Measurements from ENCODE around the gene PNPLA1.

Gene PNPLA1

DNA sequence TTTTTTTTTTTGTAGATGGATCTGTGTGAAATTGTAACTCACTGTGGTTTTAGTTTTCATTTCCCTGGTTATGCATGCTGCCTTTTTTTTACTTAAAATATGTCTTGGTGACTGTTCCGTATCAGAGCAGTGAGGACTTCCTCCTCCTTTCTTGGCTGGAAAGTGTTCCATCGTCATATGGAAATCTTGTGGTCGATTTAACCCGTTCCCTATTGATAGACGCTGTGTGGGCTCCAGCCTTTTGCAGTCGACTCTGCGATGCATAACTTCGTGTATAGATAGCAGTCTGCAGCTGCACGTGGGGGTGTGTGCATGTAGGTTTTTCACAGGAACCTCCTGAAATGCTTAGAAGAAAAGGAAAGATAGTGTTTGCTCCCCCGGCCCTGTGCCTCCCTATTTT, 28.1 kb upstream of the PNPLA1 start:
- Histone ChIP-seq H3K4me1 (ENCODE audit: control insufficient read depth, insufficient read depth, low read length) (no peaks in the 10 kb centered on the region), H3K36me3 (ENCODE audit: control insufficient read depth in 2 of 2, insufficient read depth in 1 of 2, low read length in 2 of 2) (no peaks in the 10 kb centered on the region), H3K9me3 (ENCODE audit: control insufficient read depth, insufficient read depth, low read depth, low read length) (no peaks in the 10 kb centered on the region), H3K4me3 (ENCODE audit: low read depth, low read length) (no peak overlapping the region), H3K27ac (ENCODE audit: extremely low read depth, low read depth, low read length) (no peak overlapping the region)
- ChIA-PET POLR2A (interaction anchor here (0.6 kb wide), 1 partner anchor 11 kb away, joined by 5 read pairs; no protein-coding TSS in a partner anchor), CTCF (interaction anchor here (1.7 kb wide), 1 partner anchor 61 kb away, joined by 9 read pairs; no protein-coding TSS in a partner anchor)
- TF ChIP-seq ZNF324 (tag by site-specific recombination; IDR thresholded peaks at IDR 0.05) (no peak), GLI4 (tag by site-specific recombination; IDR thresholded peaks at IDR 0.05) (no peak), ZNF248 (tag by site-specific recombination; IDR thresholded peaks at IDR 0.05) (no peak), ZBTB7A (tag by site-specific recombination; IDR thresholded peaks at IDR 0.05; ENCODE audit: low read depth) (no peak), ZNF549 (tag by site-specific recombination; IDR thresholded peaks at IDR 0.05) (no peak), ZNF529 (tag by site-specific recombination; IDR thresholded peaks at IDR 0.05; ENCODE audit: insufficient replicate concordance) (no peak), ZNF174 (tag by site-specific recombination; IDR thresholded peaks at IDR 0.05) (no peak), RBAK (tag by site-specific recombination; IDR thresholded peaks at IDR 0.05) (no peak), ZNF76 (tag by site-specific recombination; IDR thresholded peaks at IDR 0.05; ENCODE audit: borderline replicate concordance, low read depth) (no peak), ZNF155 (tag by site-specific recombination; IDR thresholded peaks at IDR 0.05) (no peak), OSR2 (tag by site-specific recombination; IDR thresholded peaks at IDR 0.05) (no peak), ZNF10 (tag by site-specific recombination; IDR thresholded peaks at IDR 0.05) (no peak), ZNF24 (tag by site-specific recombination; IDR thresholded peaks at IDR 0.05) (no peak), ZNF23 (tag by site-specific recombination; IDR thresholded peaks at IDR 0.05; ENCODE audit: borderline replicate concordance) (no peak), EGR2 (tag by site-specific recombination; IDR thresholded peaks at IDR 0.05; ENCODE audit: low read depth) (no peak), SCRT2 (tag by site-specific recombination; IDR thresholded peaks at IDR 0.05) (no peak)
- TF ChIP-seq, protein P1, sequence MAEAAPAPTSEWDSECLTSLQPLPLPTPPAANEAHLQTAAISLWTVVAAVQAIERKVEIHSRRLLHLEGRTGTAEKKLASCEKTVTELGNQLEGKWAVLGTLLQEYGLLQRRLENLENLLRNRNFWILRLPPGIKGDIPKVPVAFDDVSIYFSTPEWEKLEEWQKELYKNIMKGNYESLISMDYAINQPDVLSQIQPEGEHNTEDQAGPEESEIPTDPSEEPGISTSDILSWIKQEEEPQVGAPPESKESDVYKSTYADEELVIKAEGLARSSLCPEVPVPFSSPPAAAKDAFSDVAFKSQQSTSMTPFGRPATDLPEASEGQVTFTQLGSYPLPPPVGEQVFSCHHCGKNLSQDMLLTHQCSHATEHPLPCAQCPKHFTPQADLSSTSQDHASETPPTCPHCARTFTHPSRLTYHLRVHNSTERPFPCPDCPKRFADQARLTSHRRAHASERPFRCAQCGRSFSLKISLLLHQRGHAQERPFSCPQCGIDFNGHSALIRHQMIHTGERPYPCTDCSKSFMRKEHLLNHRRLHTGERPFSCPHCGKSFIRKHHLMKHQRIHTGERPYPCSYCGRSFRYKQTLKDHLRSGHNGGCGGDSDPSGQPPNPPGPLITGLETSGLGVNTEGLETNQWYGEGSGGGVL (tag by site-specific recombination; IDR thresholded peaks at IDR 0.05): no peak

- ChIA-PET POLR2A (interaction anchor here (0.6 kb wide), 1 partner anchor 10 kb away, joined by 5 read pairs; no protein-coding TSS in a partner anchor), CTCF (interaction anchor here (1.4 to 1.7 kb wide), 2 partner anchors 60 to 99 kb away, joined by 3 to 9 read pairs; no protein-coding TSS in a partner anchor)
- Histone ChIP-seq H3K36me3 (ENCODE audit: control insufficient read depth in 2 of 2, insufficient read depth in 1 of 2, low read length in 2 of 2) (no peaks in the 10 kb centered on the region), H3K9me3 (ENCODE audit: control insufficient read depth, insufficient read depth, low read depth, low read length) (no peaks in the 10 kb centered on the region), H3K27ac (ENCODE audit: extremely low read depth, low read depth, low read length) (no peak overlapping the region), H3K4me1 (ENCODE audit: control insufficient read depth, insufficient read depth, low read length) (no peaks in the 10 kb centered on the region), H3K4me3 (ENCODE audit: low read depth, low read length) (no peak overlapping the region)
- TF ChIP-seq ZNF366 (tag by site-specific recombination; conservative IDR thresholded peaks at IDR 0.05) (peak; percentile 76), PRDM1 (tag by site-specific recombination; IDR thresholded peaks at IDR 0.05) (peak; percentile 72; the same call in 1 of the 2 replicates), SETDB1 (IDR thresholded peaks at IDR 0.05; ENCODE audit: insufficient read length, low read length) (no peak), HOXC10 (CRISPR knock-in tag; IDR thresholded peaks at IDR 0.05) (no peak)
These were observed 27.7 kb upstream of the PNPLA1 start for GRCh38 chr6:36242161-36242560.

- ChIA-PET POLR2A (no interaction called here), CTCF (interaction anchor here (0.7 to 1.4 kb wide), 2 partner anchors 99 to 117 kb away, joined by 3 read pairs; no protein-coding TSS in a partner anchor)
- no peak for TF ChIP-seq YY1 (tag by site-specific recombination; IDR thresholded peaks at IDR 0.05)
- no peak for TF ChIP-seq ZSCAN30 (tag by site-specific recombination; IDR thresholded peaks at IDR 0.05)
- no peak for TF ChIP-seq ZNF433 (tag by site-specific recombination; IDR thresholded peaks at IDR 0.05; ENCODE audit: low read depth)
- TF ChIP-seq ZNF132 (tag by site-specific recombination; IDR thresholded peaks at IDR 0.05; ENCODE audit: borderline replicate concordance): no peak
- TF ChIP-seq SCRT1 (tag by site-specific recombination; IDR thresholded peaks at IDR 0.05; ENCODE audit: borderline replicate concordance): no peak
- TF ChIP-seq ZNF561 (tag by site-specific recombination; IDR thresholded peaks at IDR 0.05; ENCODE audit: borderline replicate concordance): no peak
- TF ChIP-seq FEZF1 (tag by site-specific recombination; IDR thresholded peaks at IDR 0.05): no peak
- no peak for TF ChIP-seq SCRT2 (tag by site-specific recombination; IDR thresholded peaks at IDR 0.05)
- TF ChIP-seq ZNF677 (tag by site-specific recombination; IDR thresholded peaks at IDR 0.05): no peak
- no peak for TF ChIP-seq ZXDB (tag by site-specific recombination; IDR thresholded peaks at IDR 0.05)
- TF ChIP-seq, protein P2, sequence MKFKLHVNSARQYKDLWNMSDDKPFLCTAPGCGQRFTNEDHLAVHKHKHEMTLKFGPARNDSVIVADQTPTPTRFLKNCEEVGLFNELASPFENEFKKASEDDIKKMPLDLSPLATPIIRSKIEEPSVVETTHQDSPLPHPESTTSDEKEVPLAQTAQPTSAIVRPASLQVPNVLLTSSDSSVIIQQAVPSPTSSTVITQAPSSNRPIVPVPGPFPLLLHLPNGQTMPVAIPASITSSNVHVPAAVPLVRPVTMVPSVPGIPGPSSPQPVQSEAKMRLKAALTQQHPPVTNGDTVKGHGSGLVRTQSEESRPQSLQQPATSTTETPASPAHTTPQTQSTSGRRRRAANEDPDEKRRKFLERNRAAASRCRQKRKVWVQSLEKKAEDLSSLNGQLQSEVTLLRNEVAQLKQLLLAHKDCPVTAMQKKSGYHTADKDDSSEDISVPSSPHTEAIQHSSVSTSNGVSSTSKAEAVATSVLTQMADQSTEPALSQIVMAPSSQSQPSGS (tag by site-specific recombination; IDR thresholded peaks at IDR 0.05; ENCODE audit: low read depth): no peak
- Histone ChIP-seq H3K4me1 (ENCODE audit: control insufficient read depth, insufficient read depth, low read length) (no peaks in the 10 kb centered on the region), H3K4me3 (ENCODE audit: low read depth, low read length) (no peak overlapping the region), H3K27ac (ENCODE audit: extremely low read depth, low read depth, low read length) (no peak overlapping the region), H3K36me3 (ENCODE audit: control insufficient read depth in 2 of 2, insufficient read depth in 1 of 2, low read length in 2 of 2) (no peaks in the 10 kb centered on the region), H3K9me3 (ENCODE audit: control insufficient read depth, insufficient read depth, low read depth, low read length) (no peaks in the 10 kb centered on the region)
These were observed 27.2 kb upstream of the PNPLA1 start for GRCh38 chr6:36242626-36243025.

All from HEK293 (cell line).